ENCODE data around the gene BMP8A. TPM values are rescaled to one million over a fixed set of nuclear protein-coding genes. Genes with fewer than 3 reads are reported as not detected.
A peak's percentile ranks its signal among the peaks of the same experiment; 100 is the strongest.
"Not testable (repeated sequence)": the region's sequence is repeated elsewhere in the genome, so short reads cannot be mapped to it uniquely, and the experiment has no call there.

BMP8A gene
- total and polyA plus RNA-seq, 8 donors = not detected

GRCh38 chr1:39497585-39497984 lies 6.1 kb downstream of the BMP8A start:
- intact Hi-C loops (cut with DNase I; ENCODE audit: low total_unique reads) = no loop called here
- WGBS, 5 donors = 60 to 75% (median 66%) methylated on average over 3 to 5 of the region's 5 CpGs
- peak overlapping the region in 1 of 5 donors; percentile 16 for H3K27ac ChIP-seq
- no peak for DNase-seq
- no peaks in the 10 kb centered on the region for H3K4me1 ChIP-seq
- peaks cover 0 to 29% (median 6%) of the 10 kb centered on the region in 3 donors for H3K27me3 ChIP-seq
- no peaks in the 10 kb centered on the region for H3K9me3 ChIP-seq
- TF ChIP-seq EP300 (IDR thresholded peaks at IDR 0.05) = no peak
- no peak for TF ChIP-seq CTCF (IDR thresholded peaks at IDR 0.05)
- TF ChIP-seq POLR2A (IDR thresholded peaks at IDR 0.05) = no peak
- no peak for TF ChIP-seq POLR2AphosphoS5 (IDR thresholded peaks at IDR 0.05)
- no peaks in the 10 kb centered on the region for H3K36me3 ChIP-seq
- H3K4me3 ChIP-seq = no peak overlapping the region

GRCh38 chr1:39498096-39498710 lies 6.8 kb downstream of the BMP8A start:
- DNase-seq = peak in 1 of 2 donors; percentile 79
- H3K4me1 ChIP-seq; H3K9me3 ChIP-seq; H3K36me3 ChIP-seq; H3K4me3 ChIP-seq; intact Hi-C loops (cut with DNase I; ENCODE audit: low total_unique reads): not testable (repeated sequence)
- H3K27ac ChIP-seq = peak overlapping the region in 1 of 5 donors; percentile 14
- 67 to 84% (median 72%) methylated on average over 4 to 9 of the region's 9 CpGs for WGBS, 5 donors
- H3K27me3 ChIP-seq = peaks cover 0 to 23% (median 0%) of the 10 kb centered on the region in 3 donors

- not testable (repeated sequence) for H3K9me3 ChIP-seq
These were observed 7.4 kb downstream of the BMP8A start for GRCh38 chr1:39498821-39499220.

GRCh38 chr1:39499668-39500067 lies 8.2 kb downstream of the BMP8A start:
- no peak for DNase-seq
- Histone ChIP-seq H3K9me3 (no peaks in the 10 kb centered on the region), H3K27ac (peak overlapping the region in 4 of 5 donors; percentile 2 to 65 (median 14)), H3K36me3 (no peaks in the 10 kb centered on the region), H3K4me1 (no peaks in the 10 kb centered on the region), H3K27me3 (peaks cover 0 to 10% (median 0%) of the 10 kb centered on the region in 3 donors), H3K4me3 (no peak overlapping the region)
- 58 to 66% (median 63%) methylated on average over 2 to 5 of the region's 5 CpGs for WGBS, 5 donors
- no peak for TF ChIP-seq CTCF (IDR thresholded peaks at IDR 0.05)
- TF ChIP-seq POLR2AphosphoS5 (IDR thresholded peaks at IDR 0.05) = peak in 1 of 3 donors; percentile 5
- intact Hi-C loops (cut with DNase I; ENCODE audit: low total_unique reads) = no loop called here

More at GRCh38 chr1:39498821-39499220, 7.4 kb downstream of the BMP8A start:
- H3K36me3 ChIP-seq; H3K4me1 ChIP-seq; DNase-seq; intact Hi-C loops (cut with DNase I; ENCODE audit: low total_unique reads); H3K4me3 ChIP-seq: not testable (repeated sequence)
- peaks cover 0 to 17% (median 0%) of the 10 kb centered on the region in 3 donors for H3K27me3 ChIP-seq
- H3K27ac ChIP-seq = peak overlapping the region in 1 of 5 donors; percentile 2
- WGBS, 5 donors = 91 to 100% (median 93%) methylated on average over 1 to 11 of the region's 15 CpGs; no CpG with 5 or more reads in 1 of the 5 donors

GRCh38 chr1:39500862-39501389 lies 9.5 kb downstream of the BMP8A start:
- H3K9me3 ChIP-seq = no peaks in the 10 kb centered on the region
- H3K4me3 ChIP-seq = no peak overlapping the region

More at GRCh38 chr1:39500862-39501389, 9.5 kb downstream of the BMP8A start:
- Histone ChIP-seq H3K27me3 (peaks cover 0 to 5% (median 0%) of the 10 kb centered on the region in 3 donors), H3K27ac (no peak overlapping the region), H3K4me1 (no peaks in the 10 kb centered on the region), H3K36me3 (no peaks in the 10 kb centered on the region)
- no peak for DNase-seq
- 73 to 86% (median 79%) methylated on average over 4 of the region's 4 CpGs for WGBS, 5 donors
- TF ChIP-seq POLR2A (IDR thresholded peaks at IDR 0.05) (no peak), POLR2AphosphoS5 (IDR thresholded peaks at IDR 0.05) (no peak), CTCF (IDR thresholded peaks at IDR 0.05) (no peak), EP300 (IDR thresholded peaks at IDR 0.05) (no peak)
- intact Hi-C loops (cut with DNase I; ENCODE audit: low total_unique reads) = no loop called here
